ENCODE data around the gene FAM3C.

- no peak for TF ChIP-seq CTCF (IDR thresholded peaks at IDR 0.05; ENCODE audit: low read length)
- TF ChIP-seq EZH2phosphoT487 (IDR thresholded peaks at IDR 0.05; ENCODE audit: low read length), result no peak
Observed at GRCh38 chr7:121301446-121302213, 94.5 kb downstream of the FAM3C start.

All from MM.1S (cell line).